MM.1S (cell line): ENCODE results near the gene PTGES3.

Experiments used
- EZH2 ChIP-seq: fragments of 300-600 bp; sonication (generic); optimal IDR thresholded peaks from 2 replicates; pipeline ENCODE3; 2017; ENCODE audit warnings: low read depth, mild to moderate bottlenecking, antibody characterized with exemption, low read length, mixed read lengths
- EZH2phosphoT487 ChIP-seq: fragments of 300-600 bp; sonication (generic); IDR thresholded peaks from 2 replicates; pipeline ENCODE4 v1.6.1; 2018; ENCODE audit warnings: antibody characterized with exemption, low read length
- TF ChIP-seq, protein P1 (sequence below): fragments of 300-600 bp; sonication (generic); IDR thresholded peaks from 2 replicates; pipeline ENCODE4 v1.5.1; 2016; ENCODE audit warnings: antibody characterized with exemption, low read length, mixed read lengths

DNA sequence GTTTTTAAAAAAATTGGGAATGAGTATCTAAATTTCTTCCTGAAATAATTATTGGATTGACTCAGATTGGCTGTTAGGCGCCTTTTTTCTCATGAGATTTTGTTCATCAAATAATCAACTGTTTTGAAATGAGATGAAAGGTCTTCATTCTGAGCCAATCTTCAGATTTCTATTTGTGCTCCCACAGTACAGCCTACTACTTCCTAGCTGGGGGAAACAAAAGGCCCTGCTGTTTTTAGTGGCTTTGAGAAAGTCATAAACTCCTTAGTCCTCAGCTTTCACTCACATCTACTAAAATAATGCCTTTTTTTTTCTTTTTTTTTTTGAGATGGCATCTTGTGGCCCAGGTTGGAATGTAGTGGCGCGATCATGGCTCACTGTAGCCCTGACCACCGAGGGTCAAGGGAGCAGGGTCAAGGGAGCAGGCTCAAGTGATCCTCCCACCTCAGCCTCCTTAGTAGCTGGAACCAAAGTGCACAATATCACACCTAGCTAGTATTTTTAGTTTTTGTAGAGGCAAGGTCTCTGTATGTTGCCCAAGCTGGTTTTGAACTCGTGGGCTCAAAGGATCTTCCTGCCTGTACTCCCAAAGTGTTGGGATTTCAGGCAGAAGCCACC lies 21.8 kb upstream of the PTGES3 start:
- TF ChIP-seq, protein P1, sequence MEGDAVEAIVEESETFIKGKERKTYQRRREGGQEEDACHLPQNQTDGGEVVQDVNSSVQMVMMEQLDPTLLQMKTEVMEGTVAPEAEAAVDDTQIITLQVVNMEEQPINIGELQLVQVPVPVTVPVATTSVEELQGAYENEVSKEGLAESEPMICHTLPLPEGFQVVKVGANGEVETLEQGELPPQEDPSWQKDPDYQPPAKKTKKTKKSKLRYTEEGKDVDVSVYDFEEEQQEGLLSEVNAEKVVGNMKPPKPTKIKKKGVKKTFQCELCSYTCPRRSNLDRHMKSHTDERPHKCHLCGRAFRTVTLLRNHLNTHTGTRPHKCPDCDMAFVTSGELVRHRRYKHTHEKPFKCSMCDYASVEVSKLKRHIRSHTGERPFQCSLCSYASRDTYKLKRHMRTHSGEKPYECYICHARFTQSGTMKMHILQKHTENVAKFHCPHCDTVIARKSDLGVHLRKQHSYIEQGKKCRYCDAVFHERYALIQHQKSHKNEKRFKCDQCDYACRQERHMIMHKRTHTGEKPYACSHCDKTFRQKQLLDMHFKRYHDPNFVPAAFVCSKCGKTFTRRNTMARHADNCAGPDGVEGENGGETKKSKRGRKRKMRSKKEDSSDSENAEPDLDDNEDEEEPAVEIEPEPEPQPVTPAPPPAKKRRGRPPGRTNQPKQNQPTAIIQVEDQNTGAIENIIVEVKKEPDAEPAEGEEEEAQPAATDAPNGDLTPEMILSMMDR: no peak
- TF ChIP-seq EZH2: no peak
- no peak for TF ChIP-seq EZH2phosphoT487
